T47D (cell line): ENCODE measurements around the gene ALDH18A1.

Experiments used
- DNase-seq, 2 experiments: peaks; one replicate each; pipeline versions ENCODE4 v3.0.0 to v3.0.0-alpha.2; 2011 to 2012; ENCODE audit warnings: low read depth in 1 of 2, low spot score in 1 of 2
- JUND ChIP-seq: IDR thresholded peaks from 2 replicates; pipeline ENCODE4 v1.6.1; 2012; ENCODE audit warnings: low read depth
- in situ Hi-C: cut with HindIII; loops from 2 replicates; pipeline ENCODE4 v1.10.0; 2016; ENCODE audit warnings: low sequenced_read_pairs, low pct_unique_long_range_greater_than_20kb

ALDH18A1 gene

DNA sequence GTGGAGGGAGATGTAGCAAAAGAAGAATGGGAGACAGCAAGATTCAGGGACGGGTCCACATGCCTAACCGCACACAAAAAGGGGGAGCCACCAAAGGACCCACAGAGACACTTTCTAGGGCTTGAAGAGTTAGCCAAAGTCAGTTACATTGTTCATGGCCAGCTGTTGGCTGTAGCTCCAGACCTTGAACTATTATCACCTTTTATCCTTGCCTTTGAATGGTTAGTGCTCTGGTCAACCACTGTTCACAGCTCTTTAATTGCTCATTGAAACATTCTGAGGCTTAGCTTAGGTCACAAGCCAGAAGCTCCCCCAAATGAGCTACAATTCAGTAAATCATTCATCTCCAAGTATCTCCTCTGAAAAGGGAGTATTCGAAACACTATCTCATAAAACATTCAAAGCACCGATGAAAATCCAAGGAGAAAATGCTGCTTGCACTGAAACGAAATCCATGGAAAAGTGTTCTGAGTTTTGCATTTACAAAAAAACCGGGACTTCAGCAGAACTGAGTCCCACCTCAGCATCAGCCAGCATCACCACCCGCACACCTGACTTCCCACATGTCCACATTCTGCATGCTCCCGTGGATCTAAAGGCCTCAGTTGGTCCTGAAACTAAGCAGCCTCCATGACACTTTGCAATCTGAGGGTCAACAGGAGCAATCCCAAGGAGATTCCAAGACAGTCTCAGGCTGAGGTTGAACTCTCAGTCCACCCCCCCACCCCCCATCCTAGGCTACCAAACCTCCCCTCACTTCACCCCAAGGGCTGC is 99.3 kb downstream of the ALDH18A1 start:
- no peak for DNase-seq
- no peak for TF ChIP-seq JUND
- in situ Hi-C loops = no loop called here
